Kidney (tissue), 14 donors: Measurements from ENCODE around the gene HIGD1A. TPM values are rescaled to one million over a fixed set of nuclear protein-coding genes. Genes with fewer than 3 reads are reported as not detected.
A peak's percentile ranks its signal among the peaks of the same experiment; 100 is the strongest.

ENCODE experiments used
- DNase-seq, 5 donors: peaks; one replicate each; pipeline ENCODE4 v3.0.0-alpha.2; 2013 to 2020
- FAIRE-seq: peaks from 2 replicates; lab custom pipeline; 2012; peaks lifted over from hg19 to GRCh38; lab: Jason Lieb, UNC
- H3K27ac ChIP-seq, 2 donors: one replicate each; pipeline ENCODE4 v1.7.0; 2013; ENCODE audit warnings: low read depth in 2 of 2, low read length in 2 of 2, inconsistent platforms in 1 of 2
- H3K27me3 ChIP-seq: one replicate; pipeline ENCODE4 v1.7.1; 2013; ENCODE audit warnings: low read length, inconsistent platforms; ENCODE audit not compliant: control insufficient read depth, insufficient read depth
- H3K36me3 ChIP-seq, 3 donors: one replicate each; pipeline versions ENCODE4 v1.7.0 to v1.7.1; 2013; ENCODE audit warnings: low read length in 3 of 3, control low read depth in 1 of 3, inconsistent platforms in 1 of 3; ENCODE audit not compliant: insufficient read depth in 3 of 3, control insufficient read depth in 2 of 3
- H3K4me1 ChIP-seq, 3 donors: one replicate each; pipeline versions ENCODE4 v1.7.0 to v1.7.1; 2013; ENCODE audit warnings: low read length in 3 of 3, inconsistent platforms in 1 of 3, low read depth in 1 of 3; ENCODE audit not compliant: control insufficient read depth in 2 of 3, insufficient read depth in 2 of 3
- H3K4me3 ChIP-seq, 3 donors: one replicate each; pipeline versions ENCODE4 v1.7.0 to v1.8.1; 2013; ENCODE audit warnings: low read length in 3 of 3, control low read depth in 1 of 3, inconsistent platforms in 1 of 3
- H3K9ac ChIP-seq, 3 donors: one replicate each; pipeline versions ENCODE4 v1.7.0 to v1.7.1; 2013; ENCODE audit warnings: low read length in 3 of 3, control low read depth in 1 of 3, inconsistent platforms in 1 of 3
- H3K9me3 ChIP-seq, 3 donors: one replicate each; pipeline versions ENCODE4 v1.7.0 to v1.7.1; 2013; ENCODE audit warnings: low read length in 3 of 3, control low read depth in 1 of 3, inconsistent platforms in 1 of 3; ENCODE audit not compliant: control insufficient read depth in 2 of 3, insufficient read depth in 1 of 3
- CTCF ChIP-seq: IDR thresholded peaks from 3 replicates; pipeline ENCODE4 v1.5.1; 2012; ENCODE audit warnings: mild to moderate bottlenecking, moderate library complexity, borderline replicate concordance; ENCODE audit not compliant: insufficient read depth; ENCODE audit errors: extremely low read depth
- intact Hi-C: fragments of 100-400 bp; cut with DNase I; formaldehyde crosslinking; loops from one replicate; pipeline ENCODE4 v1.11.1; 2022
- polyA plus RNA-seq: library from polyadenylated mRNA; stranded (reverse); fragments of 350-450 nt; fragmentation: Illumina TruSeq; extraction: RNeasy Lipid Tissue Mini Kit (QIAGEN cat#74804); gene quantifications from one replicate; pipeline ENCODE4 v1.2.3, GENCODE V29; 2014; ENCODE audit warnings: low read depth, low replicate concordance; ENCODE audit not compliant: insufficient read depth
- total RNA-seq: library from RNA; stranded (reverse); fragmentation: NEBNext Ultra II Directional; extraction: Animal tissue kit (Norgen Biotek cat#: 25700); gene quantifications from one replicate; pipeline ENCODE4 v1.2.1, GENCODE V29; 2021
- donor health status: control.
- donor health status: control.
- donor health status: control.
- donor health status: control.
- donor health status: control.
- donor health status: DM: yes; HTN: yes; CAD: no.
- donor health status: Normal renal cell carcinoma (clear cell type).

The HIGD1A gene
- total and polyA plus RNA-seq, 2 donors from 2014 or later = 207 to 283 TPM

GRCh38 chr3:42786631-42787030, 17.7 kb downstream of the HIGD1A start:
- Histone ChIP-seq H3K27ac (no peak overlapping the region), H3K4me1 (no peaks in the 10 kb centered on the region), H3K4me3 (no peak overlapping the region), H3K36me3 (peaks cover 0 to 12% (median 8%) of the 10 kb centered on the region in 3 donors), H3K9ac (no peak overlapping the region), H3K9me3 (no peaks in the 10 kb centered on the region), H3K27me3 (no peaks in the 10 kb centered on the region)
- no peak for FAIRE-seq
- no peak for DNase-seq
- intact Hi-C loops = loop anchor here (10.0 kb wide), 1 partner anchor 48 kb away; no protein-coding TSS in a partner anchor
- no peak for TF ChIP-seq CTCF

- Histone ChIP-seq H3K4me3 (no peak overlapping the region), H3K27ac (no peak overlapping the region), H3K4me1 (no peaks in the 10 kb centered on the region), H3K9me3 (no peaks in the 10 kb centered on the region), H3K36me3 (peaks cover 0 to 12% (median 8%) of the 10 kb centered on the region in 3 donors), H3K9ac (no peak overlapping the region), H3K27me3 (no peaks in the 10 kb centered on the region)
- DNase-seq (no peak), FAIRE-seq (no peak)
- intact Hi-C loops = loop anchor here (10.0 kb wide), 1 partner anchor 49 kb away; no protein-coding TSS in a partner anchor
- TF ChIP-seq CTCF = no peak
Observed at GRCh38 chr3:42786212-42786611, 18.1 kb downstream of the HIGD1A start.

GRCh38 chr3:42780892-42781700, 23.2 kb downstream of the HIGD1A start:
- Histone ChIP-seq H3K9me3 (no peaks in the 10 kb centered on the region), H3K9ac (no peak overlapping the region)
- peak; percentile 73 for TF ChIP-seq CTCF

More at GRCh38 chr3:42780892-42781700, 23.2 kb downstream of the HIGD1A start:
- FAIRE-seq (no peak), DNase-seq (peak in 2 of 5 donors; percentile 82 to 88)
- Histone ChIP-seq H3K27me3 (no peaks in the 10 kb centered on the region), H3K27ac (no peak overlapping the region), H3K36me3 (peaks cover 0 to 12% (median 8%) of the 10 kb centered on the region in 3 donors), H3K4me1 (peaks cover 0 to 9% (median 5%) of the 10 kb centered on the region in 3 donors), H3K4me3 (no peak overlapping the region)
- intact Hi-C loops = loop anchor here (10.0 kb wide), 1 partner anchor 54 kb away; no protein-coding TSS in a partner anchor
